ENCODE results near the gene JAZF1.

The JAZF1 gene

DNA sequence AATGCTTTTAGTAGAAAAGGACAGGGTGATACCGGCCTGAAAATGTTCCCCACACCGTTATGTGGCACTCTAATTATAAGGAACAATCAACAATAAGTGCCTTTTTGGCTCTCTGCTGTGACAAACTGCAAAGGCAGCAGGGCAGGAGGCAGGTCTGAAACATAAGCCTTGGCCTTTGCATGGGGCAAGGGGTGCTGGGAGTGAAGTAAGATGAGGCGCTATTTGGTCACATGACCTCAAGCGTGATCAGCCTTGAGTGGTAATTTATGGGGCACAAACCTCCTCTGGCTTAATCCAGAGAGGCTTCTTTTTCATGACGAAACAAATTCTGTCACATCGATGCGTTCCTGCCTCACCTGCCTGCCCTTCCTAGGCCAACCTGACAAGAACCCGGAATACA lies 237.9 kb downstream of the JAZF1 start:
- no peaks in the 10 kb centered on the region for H4K20me1 ChIP-seq (ENCODE audit: low read depth, low read length)

DNA sequence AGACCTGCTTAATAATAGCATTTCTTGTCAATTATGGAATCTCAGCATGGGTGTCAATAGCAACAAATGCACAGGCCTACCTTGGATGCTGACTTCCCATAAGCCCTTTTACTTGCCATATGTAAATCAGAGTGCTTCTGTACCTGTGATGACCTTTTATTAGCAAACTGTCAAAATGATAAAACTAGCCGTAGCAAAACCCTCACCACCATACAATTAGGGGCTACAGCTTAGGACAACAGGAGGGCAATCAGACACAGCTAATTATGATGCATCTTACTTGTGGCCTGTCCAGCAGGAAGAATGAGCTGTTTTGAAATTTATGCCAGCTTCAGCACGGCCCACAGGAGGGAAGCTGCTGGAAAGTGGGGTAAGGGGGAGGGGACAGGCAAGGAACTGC lies 239.1 kb downstream of the JAZF1 start:
- H3K9ac ChIP-seq (ENCODE audit: low read length), result no peak overlapping the region
- H2AFZ ChIP-seq (ENCODE audit: low read depth, low read length, severe bottlenecking), result no peak overlapping the region
- H3K4me3 ChIP-seq (ENCODE audit: insufficient read depth, low read length, poor library complexity, severe bottlenecking), result no peak overlapping the region
- no peaks in the 10 kb centered on the region for H3K27me3 ChIP-seq (ENCODE audit: low read length)
- no peaks in the 10 kb centered on the region for H3K9me2 ChIP-seq (replicated peaks; ENCODE audit: insufficient read depth, low read length)
- H3F3A ChIP-seq (ENCODE audit: insufficient read depth), result no peaks in the 10 kb centered on the region
- H3K27ac ChIP-seq (ENCODE audit: low read depth, low read length), result no peak overlapping the region
- no peaks in the 10 kb centered on the region for H3K36me3 ChIP-seq (ENCODE audit: low read length)
- no peaks in the 10 kb centered on the region for H4K20me1 ChIP-seq (ENCODE audit: low read depth, low read length)
- no peaks in the 10 kb centered on the region for H3K79me2 ChIP-seq (ENCODE audit: insufficient read depth, low read length)
- TF ChIP-seq EZH2phosphoT487 (conservative IDR thresholded peaks at IDR 0.05; ENCODE audit: low read length), result no peak
- TF ChIP-seq, protein P1, sequence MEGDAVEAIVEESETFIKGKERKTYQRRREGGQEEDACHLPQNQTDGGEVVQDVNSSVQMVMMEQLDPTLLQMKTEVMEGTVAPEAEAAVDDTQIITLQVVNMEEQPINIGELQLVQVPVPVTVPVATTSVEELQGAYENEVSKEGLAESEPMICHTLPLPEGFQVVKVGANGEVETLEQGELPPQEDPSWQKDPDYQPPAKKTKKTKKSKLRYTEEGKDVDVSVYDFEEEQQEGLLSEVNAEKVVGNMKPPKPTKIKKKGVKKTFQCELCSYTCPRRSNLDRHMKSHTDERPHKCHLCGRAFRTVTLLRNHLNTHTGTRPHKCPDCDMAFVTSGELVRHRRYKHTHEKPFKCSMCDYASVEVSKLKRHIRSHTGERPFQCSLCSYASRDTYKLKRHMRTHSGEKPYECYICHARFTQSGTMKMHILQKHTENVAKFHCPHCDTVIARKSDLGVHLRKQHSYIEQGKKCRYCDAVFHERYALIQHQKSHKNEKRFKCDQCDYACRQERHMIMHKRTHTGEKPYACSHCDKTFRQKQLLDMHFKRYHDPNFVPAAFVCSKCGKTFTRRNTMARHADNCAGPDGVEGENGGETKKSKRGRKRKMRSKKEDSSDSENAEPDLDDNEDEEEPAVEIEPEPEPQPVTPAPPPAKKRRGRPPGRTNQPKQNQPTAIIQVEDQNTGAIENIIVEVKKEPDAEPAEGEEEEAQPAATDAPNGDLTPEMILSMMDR (IDR thresholded peaks at IDR 0.05; ENCODE audit: insufficient read depth, low read length, poor library complexity, severe bottlenecking), result no peak
- no peaks in the 10 kb centered on the region for H3K9me3 ChIP-seq (ENCODE audit: insufficient read depth, low read length)
- no peak overlapping the region for H3K4me2 ChIP-seq (ENCODE audit: low read depth, low read length, poor library complexity, severe bottlenecking)

More for the DNA sequence above, 237.9 kb downstream of the JAZF1 start:
- Histone ChIP-seq H3K9ac (ENCODE audit: low read length) (no peak overlapping the region), H2AFZ (ENCODE audit: low read depth, low read length, severe bottlenecking) (no peak overlapping the region), H3K36me3 (ENCODE audit: low read length) (no peaks in the 10 kb centered on the region), H3K4me2 (ENCODE audit: low read depth, low read length, poor library complexity, severe bottlenecking) (no peak overlapping the region), H3K9me3 (ENCODE audit: insufficient read depth, low read length) (no peaks in the 10 kb centered on the region), H3K9me2 (replicated peaks; ENCODE audit: insufficient read depth, low read length) (no peaks in the 10 kb centered on the region), H3F3A (ENCODE audit: insufficient read depth) (no peaks in the 10 kb centered on the region), H3K27ac (ENCODE audit: low read depth, low read length) (no peak overlapping the region), H3K79me2 (ENCODE audit: insufficient read depth, low read length) (no peaks in the 10 kb centered on the region), H3K27me3 (ENCODE audit: low read length) (no peaks in the 10 kb centered on the region), H3K4me3 (ENCODE audit: insufficient read depth, low read length, poor library complexity, severe bottlenecking) (no peak overlapping the region)
- no peak for TF ChIP-seq EZH2phosphoT487 (conservative IDR thresholded peaks at IDR 0.05; ENCODE audit: low read length)
- TF ChIP-seq, protein P1 (IDR thresholded peaks at IDR 0.05; ENCODE audit: insufficient read depth, low read length, poor library complexity, severe bottlenecking), result no peak

DNA sequence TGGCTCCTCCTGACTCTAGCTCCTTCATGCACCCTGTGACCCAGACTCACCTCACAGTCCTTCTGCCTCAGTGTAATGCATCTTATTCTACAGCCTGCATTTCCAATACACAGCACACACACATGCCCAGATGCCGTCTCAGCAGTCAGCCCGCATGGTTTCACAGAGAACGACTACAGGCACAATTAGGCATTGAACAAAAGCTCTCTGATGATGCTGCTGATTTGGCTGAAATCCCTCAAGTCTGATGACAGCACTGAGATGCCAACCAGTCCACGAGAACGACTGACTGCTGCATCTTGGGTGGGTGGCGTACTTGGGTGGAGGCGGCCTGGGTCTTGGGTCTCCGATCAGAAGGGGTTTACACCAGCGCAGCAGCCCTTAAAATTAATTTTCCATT lies 240.3 kb downstream of the JAZF1 start:
- Histone ChIP-seq H3K36me3 (ENCODE audit: low read length) (no peaks in the 10 kb centered on the region), H3K27ac (ENCODE audit: low read depth, low read length) (no peak overlapping the region), H3K4me3 (ENCODE audit: insufficient read depth, low read length, poor library complexity, severe bottlenecking) (no peak overlapping the region), H3F3A (ENCODE audit: insufficient read depth) (no peaks in the 10 kb centered on the region), H3K79me2 (ENCODE audit: insufficient read depth, low read length) (no peaks in the 10 kb centered on the region), H3K9ac (ENCODE audit: low read length) (no peak overlapping the region), H3K4me2 (ENCODE audit: low read depth, low read length, poor library complexity, severe bottlenecking) (no peak overlapping the region), H4K20me1 (ENCODE audit: low read depth, low read length) (no peaks in the 10 kb centered on the region), H3K27me3 (ENCODE audit: low read length) (no peaks in the 10 kb centered on the region), H3K9me3 (ENCODE audit: insufficient read depth, low read length) (no peaks in the 10 kb centered on the region), H3K9me2 (replicated peaks; ENCODE audit: insufficient read depth, low read length) (no peaks in the 10 kb centered on the region), H2AFZ (ENCODE audit: low read depth, low read length, severe bottlenecking) (no peak overlapping the region)
- no peak for TF ChIP-seq EZH2phosphoT487 (conservative IDR thresholded peaks at IDR 0.05; ENCODE audit: low read length)
- TF ChIP-seq, protein P1 (IDR thresholded peaks at IDR 0.05; ENCODE audit: insufficient read depth, low read length, poor library complexity, severe bottlenecking), result no peak

Data from SU-DHL-6 (cell line).